H9 (cell line): ENCODE results near the gene ASCC1. TPM values are rescaled to one million over a fixed set of nuclear protein-coding genes. Genes with fewer than 3 reads are reported as not detected.

ENCODE experiments used
- DNase-seq: peaks from one replicate; pipeline ENCODE4 v3.0.0-alpha.2; 2017
- H2AFZ ChIP-seq: one replicate; pipeline ENCODE4 v1.6.1; 2013; ENCODE audit warnings: mild to moderate bottlenecking, low read length, control low read depth, moderate library complexity
- H2AK5ac ChIP-seq: 2 replicates; pipeline ENCODE4 v1.6.1; 2013; ENCODE audit warnings: low read length, control low read depth, mixed read lengths; ENCODE audit not compliant: insufficient read length
- H2BK120ac ChIP-seq: one replicate; pipeline ENCODE4 v1.6.1; 2013; ENCODE audit warnings: low read depth, mild to moderate bottlenecking, low read length, control low read depth, inconsistent platforms; ENCODE audit not compliant: poor library complexity, severe bottlenecking
- H2BK12ac ChIP-seq: 2 replicates; pipeline ENCODE4 v1.6.1; 2013; ENCODE audit warnings: low read length, control low read depth, mixed read lengths, low read depth; ENCODE audit not compliant: insufficient read length
- H2BK15ac ChIP-seq: 2 replicates; pipeline ENCODE4 v1.6.1; 2013; ENCODE audit warnings: low read depth, low read length, control low read depth
- H2BK20ac ChIP-seq: one replicate; pipeline ENCODE4 v1.6.1; 2013; ENCODE audit warnings: low read depth, mild to moderate bottlenecking, low read length, control low read depth, inconsistent platforms; ENCODE audit not compliant: poor library complexity, severe bottlenecking
- H2BK5ac ChIP-seq: 2 replicates; pipeline ENCODE4 v1.6.1; 2013; ENCODE audit warnings: low read length, control low read depth, mixed read lengths; ENCODE audit not compliant: insufficient read length
- H3K14ac ChIP-seq: 2 replicates; pipeline ENCODE4 v1.6.1; 2013; ENCODE audit warnings: low read length, control low read depth; ENCODE audit not compliant: insufficient read depth
- H3K18ac ChIP-seq: 2 replicates; pipeline ENCODE4 v1.6.1; 2013; ENCODE audit warnings: low read depth, mild to moderate bottlenecking, mixed read lengths, low read length, control low read depth; ENCODE audit not compliant: insufficient read length
- H3K23ac ChIP-seq: 2 replicates; pipeline ENCODE4 v1.6.1; 2013; ENCODE audit warnings: low read length, control low read depth, mixed read lengths, low read depth; ENCODE audit not compliant: insufficient read length
- H3K23me2 ChIP-seq: 2 replicates; pipeline ENCODE4 v1.6.1; 2013; ENCODE audit warnings: low read depth, mild to moderate bottlenecking, mixed read lengths, low read length, control low read depth; ENCODE audit not compliant: insufficient read length, poor library complexity, severe bottlenecking
- H3K27ac ChIP-seq: 2 replicates; pipeline ENCODE4 v1.5.1; 2013; ENCODE audit warnings: low read length, control low read depth, mixed read lengths, low read depth; ENCODE audit not compliant: insufficient read length
- H3K27me3 ChIP-seq: 2 replicates; pipeline ENCODE4 v1.6.1; 2013; ENCODE audit warnings: low read length, control low read depth, inconsistent platforms; ENCODE audit not compliant: insufficient read depth
- H3K4ac ChIP-seq: 2 replicates; pipeline ENCODE4 v1.6.1; 2013; ENCODE audit warnings: low read depth, mild to moderate bottlenecking, control low read depth, inconsistent platforms, low read length, moderate library complexity
- H3K4me1 ChIP-seq: 2 replicates; pipeline ENCODE4 v1.6.1; 2013; ENCODE audit warnings: low read length, control low read depth, inconsistent platforms; ENCODE audit not compliant: insufficient read depth
- H3K4me2 ChIP-seq: 2 replicates; pipeline ENCODE4 v1.6.1; 2013; ENCODE audit warnings: low read length, control low read depth, mixed read lengths; ENCODE audit not compliant: insufficient read length, insufficient read depth
- H3K56ac ChIP-seq: 2 replicates; pipeline ENCODE4 v1.6.1; 2013; ENCODE audit warnings: low read depth, mild to moderate bottlenecking, mixed read lengths, low read length, control low read depth; ENCODE audit not compliant: insufficient read length
- H3K79me1 ChIP-seq: 2 replicates; pipeline ENCODE4 v1.6.1; 2013; ENCODE audit warnings: low read depth, mild to moderate bottlenecking, moderate library complexity, low read length, control low read depth, inconsistent platforms; ENCODE audit not compliant: insufficient read depth, poor library complexity, severe bottlenecking
- H3K79me2 ChIP-seq: 2 replicates; pipeline ENCODE4 v1.6.1; 2013; ENCODE audit warnings: low read length, control low read depth, inconsistent platforms; ENCODE audit not compliant: insufficient read depth
- H3K9ac ChIP-seq: 2 replicates; pipeline ENCODE4 v1.6.1; 2013; ENCODE audit warnings: low read length, control low read depth, mixed read lengths; ENCODE audit not compliant: insufficient read length; ENCODE audit errors: extremely low read depth
- H3K9me3 ChIP-seq: one replicate; pipeline ENCODE4 v1.6.1; 2013; ENCODE audit warnings: low read depth, low read length, inconsistent platforms; ENCODE audit not compliant: control insufficient read depth
- H3T11ph ChIP-seq: one replicate; pipeline ENCODE4 v1.6.1; 2013; ENCODE audit warnings: mild to moderate bottlenecking, low read length, control low read depth, inconsistent platforms
- H4K20me1 ChIP-seq: one replicate; pipeline ENCODE4 v1.6.1; 2013; ENCODE audit not compliant: control insufficient read depth, insufficient read length, insufficient read depth
- H4K5ac ChIP-seq: 2 replicates; pipeline ENCODE4 v1.6.1; 2013; ENCODE audit warnings: low read depth, mild to moderate bottlenecking, mixed read lengths, low read length, control low read depth; ENCODE audit not compliant: insufficient read length
- H4K8ac ChIP-seq: replicated peaks from 2 replicates; pipeline ENCODE4 v1.6.1; 2013; ENCODE audit warnings: low read length, control low read depth, mixed read lengths, low read depth; ENCODE audit not compliant: insufficient read length
- H4K91ac ChIP-seq: 2 replicates; pipeline ENCODE4 v1.6.1; 2013; ENCODE audit warnings: low read depth, mild to moderate bottlenecking, moderate library complexity, mixed read lengths, low read length, control low read depth; ENCODE audit not compliant: insufficient read length
- H3K27ac Mint-ChIP-seq, 3 experiments: 2 replicates in 2 of 3; 3 replicates in 1 of 3; pipeline ENCODE4 v1.8.0; 2020 to 2021; ENCODE audit warnings: mixed read lengths in 3 of 3, mild to moderate bottlenecking in 1 of 3, moderate library complexity in 1 of 3
- H3K27me3 Mint-ChIP-seq: 2 replicates; pipeline ENCODE4 v1.8.0; 2021; ENCODE audit warnings: low read depth, mild to moderate bottlenecking, moderate library complexity, mixed read lengths
- H3K36me3 Mint-ChIP-seq, 3 experiments: 2 replicates in 2 of 3; 3 replicates in 1 of 3; pipeline ENCODE4 v1.8.0; 2020 to 2021; ENCODE audit warnings: low read depth in 3 of 3, mixed read lengths in 3 of 3; ENCODE audit not compliant: insufficient read depth in 1 of 3
- H3K4me1 Mint-ChIP-seq, 2 experiments: 2 replicates each; pipeline ENCODE4 v1.8.0; 2020; ENCODE audit warnings: mixed read lengths in 2 of 2
- H3K4me3 Mint-ChIP-seq, 2 experiments: 2 replicates in 1 of 2; 3 replicates in 1 of 2; pipeline ENCODE4 v1.8.0; 2020 to 2021; ENCODE audit warnings: mild to moderate bottlenecking in 2 of 2, mixed read lengths in 2 of 2, moderate library complexity in 1 of 2
- H3K9me3 Mint-ChIP-seq, 2 experiments: 2 replicates in 1 of 2; 3 replicates in 1 of 2; pipeline ENCODE4 v1.8.0; 2020; ENCODE audit warnings: mild to moderate bottlenecking in 2 of 2, mixed read lengths in 2 of 2, moderate library complexity in 1 of 2
- WGBS: extraction: QIAGEN DNeasy Blood & Tissue Kit; methylation state at CpG from one replicate; pipeline ENCODE4 v1.1.7; 2013; ENCODE audit warnings: missing lambda C conversion rate, low lambda C conversion rate, mixed read lengths; ENCODE audit not compliant: insufficient read length; ENCODE audit errors: extremely low coverage; 5-methylcytosine and 5-hydroxymethylcytosine counted together
- total RNA-seq: library from RNA; stranded (reverse); gene quantifications from 2 replicates; pipeline ENCODE4 v1.2.1, GENCODE V29; 2021
- TF ChIP-seq, protein P1 (sequence below): fragments of 200-600 bp; sonication (generic); conservative IDR thresholded peaks from 3 replicates; pipeline ENCODE4 v1.8.0; 2021; ENCODE audit warnings: antibody characterized with exemption, mild to moderate bottlenecking

ASCC1 gene
- total RNA-seq, 1 experiment from 2014 or later: 41.2 TPM

GRCh38 chr10:72184156-72184555 lies 31.9 kb downstream of the ASCC1 start:
- Histone ChIP-seq H2BK20ac (no peak overlapping the region), H4K8ac (no peak overlapping the region), H2BK120ac (no peak overlapping the region), H2AFZ (no peak overlapping the region), H3K27me3 (no peaks in the 10 kb centered on the region), H3K27ac (no peak overlapping the region), H2AK5ac (no peak overlapping the region), H3T11ph (no peak overlapping the region), H3K23ac (no peak overlapping the region), H4K20me1 (no peaks in the 10 kb centered on the region), H3K14ac (no peak overlapping the region), H3K9ac (no peak overlapping the region), H4K5ac (no peak overlapping the region), H3K79me1 (no peaks in the 10 kb centered on the region), H3K4me2 (no peak overlapping the region), H3K23me2 (no peaks in the 10 kb centered on the region), H3K18ac (no peak overlapping the region), H3K4me1 (no peaks in the 10 kb centered on the region), H3K56ac (no peak overlapping the region), H3K79me2 (no peaks in the 10 kb centered on the region), H3K9me3 (peaks cover 7% of the 10 kb centered on the region), H4K91ac (no peak overlapping the region), H2BK5ac (no peak overlapping the region), H2BK15ac (no peak overlapping the region), H3K4ac (no peak overlapping the region), H2BK12ac (no peak overlapping the region)
- Mint-ChIP-seq H3K4me1 (no peaks in the 10 kb centered on the region), H3K27me3 (no peaks in the 10 kb centered on the region), H3K27ac (no peak overlapping the region), H3K4me3 (no peak overlapping the region), H3K9me3 (peaks cover 15 to 16% of the 10 kb centered on the region in 2 experiments), H3K36me3 (peaks cover 21 to 42% (median 32%) of the 10 kb centered on the region in 3 experiments)
- DNase-seq: no peak
- TF ChIP-seq, protein P1, sequence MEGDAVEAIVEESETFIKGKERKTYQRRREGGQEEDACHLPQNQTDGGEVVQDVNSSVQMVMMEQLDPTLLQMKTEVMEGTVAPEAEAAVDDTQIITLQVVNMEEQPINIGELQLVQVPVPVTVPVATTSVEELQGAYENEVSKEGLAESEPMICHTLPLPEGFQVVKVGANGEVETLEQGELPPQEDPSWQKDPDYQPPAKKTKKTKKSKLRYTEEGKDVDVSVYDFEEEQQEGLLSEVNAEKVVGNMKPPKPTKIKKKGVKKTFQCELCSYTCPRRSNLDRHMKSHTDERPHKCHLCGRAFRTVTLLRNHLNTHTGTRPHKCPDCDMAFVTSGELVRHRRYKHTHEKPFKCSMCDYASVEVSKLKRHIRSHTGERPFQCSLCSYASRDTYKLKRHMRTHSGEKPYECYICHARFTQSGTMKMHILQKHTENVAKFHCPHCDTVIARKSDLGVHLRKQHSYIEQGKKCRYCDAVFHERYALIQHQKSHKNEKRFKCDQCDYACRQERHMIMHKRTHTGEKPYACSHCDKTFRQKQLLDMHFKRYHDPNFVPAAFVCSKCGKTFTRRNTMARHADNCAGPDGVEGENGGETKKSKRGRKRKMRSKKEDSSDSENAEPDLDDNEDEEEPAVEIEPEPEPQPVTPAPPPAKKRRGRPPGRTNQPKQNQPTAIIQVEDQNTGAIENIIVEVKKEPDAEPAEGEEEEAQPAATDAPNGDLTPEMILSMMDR: no peak
- WGBS: no CpG with 5 or more reads among the region's 2 CpGs
